HCEC 1CT (cell line): ENCODE data around the gene SP9.

ENCODE experiments used
- DNase-seq: peaks from one replicate; pipeline ENCODE4 v3.0.0-alpha.2; 2017

The SP9 gene

DNA sequence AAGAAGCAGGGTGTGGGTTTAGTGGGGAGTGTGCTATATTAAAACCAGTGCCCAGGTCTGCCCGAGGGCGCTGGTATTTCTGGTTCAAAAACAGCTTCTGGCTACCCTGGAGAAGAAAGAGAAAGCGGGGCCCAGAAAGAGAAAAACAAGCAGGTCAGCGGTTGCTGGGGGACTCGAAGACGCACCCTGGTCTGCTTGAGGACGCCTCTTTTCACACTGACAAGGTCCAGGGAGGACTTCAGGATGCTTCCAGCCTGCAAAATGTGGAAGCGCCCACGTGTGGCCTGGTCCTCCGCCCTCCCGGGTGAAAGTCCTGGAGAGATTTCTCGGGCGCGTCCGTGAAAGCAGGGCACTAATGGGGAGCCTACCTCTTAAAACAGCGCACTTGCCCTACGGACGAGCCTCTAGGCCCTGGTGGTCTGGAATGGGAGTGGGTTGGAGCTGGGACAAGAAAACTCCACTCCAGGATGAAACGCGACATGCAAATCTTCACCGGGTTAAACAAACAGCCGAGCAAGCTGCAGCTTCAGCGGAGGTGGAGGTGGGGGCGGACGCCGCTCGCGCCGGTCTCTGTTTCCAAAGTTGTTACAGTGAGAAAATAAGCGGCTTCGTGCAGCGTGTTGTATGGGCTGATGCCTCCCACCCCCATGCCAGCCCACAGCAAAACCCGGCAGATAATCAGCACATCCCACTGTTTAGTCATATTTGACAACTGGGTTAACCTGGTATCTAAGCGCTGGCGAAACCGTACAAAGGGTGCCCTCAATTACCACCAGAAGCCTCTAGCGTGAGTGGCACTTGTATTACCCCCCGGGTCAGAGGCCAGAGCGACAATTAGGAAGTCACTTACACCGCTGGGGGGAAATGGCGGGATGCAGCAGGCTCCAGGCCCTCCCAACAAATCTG is 1.1 kb upstream of the SP9 start:
- DNase-seq: no peak

DNA sequence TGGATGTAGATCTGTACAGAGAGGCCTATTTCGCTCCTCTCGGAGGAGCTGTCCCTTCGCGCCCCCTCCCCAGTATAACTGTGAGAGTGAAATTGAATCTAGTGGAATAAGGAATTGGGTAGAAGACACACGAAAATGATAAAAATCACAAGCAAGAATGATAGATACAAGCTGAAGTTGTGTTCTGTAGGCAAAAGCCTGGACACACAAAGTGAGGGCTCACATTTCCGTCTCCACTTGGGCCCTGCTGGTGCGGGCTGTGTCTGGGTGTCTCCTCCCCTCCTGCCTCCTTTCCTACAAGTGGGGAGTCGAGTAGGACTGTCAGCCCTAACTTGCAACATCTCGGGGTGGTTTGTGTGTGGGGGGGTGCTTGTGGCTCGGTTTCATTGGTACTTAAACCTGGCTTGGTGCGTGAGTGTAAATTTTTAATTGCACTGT is 457 bp upstream of the SP9 start:
- DNase-seq: no peak

DNA sequence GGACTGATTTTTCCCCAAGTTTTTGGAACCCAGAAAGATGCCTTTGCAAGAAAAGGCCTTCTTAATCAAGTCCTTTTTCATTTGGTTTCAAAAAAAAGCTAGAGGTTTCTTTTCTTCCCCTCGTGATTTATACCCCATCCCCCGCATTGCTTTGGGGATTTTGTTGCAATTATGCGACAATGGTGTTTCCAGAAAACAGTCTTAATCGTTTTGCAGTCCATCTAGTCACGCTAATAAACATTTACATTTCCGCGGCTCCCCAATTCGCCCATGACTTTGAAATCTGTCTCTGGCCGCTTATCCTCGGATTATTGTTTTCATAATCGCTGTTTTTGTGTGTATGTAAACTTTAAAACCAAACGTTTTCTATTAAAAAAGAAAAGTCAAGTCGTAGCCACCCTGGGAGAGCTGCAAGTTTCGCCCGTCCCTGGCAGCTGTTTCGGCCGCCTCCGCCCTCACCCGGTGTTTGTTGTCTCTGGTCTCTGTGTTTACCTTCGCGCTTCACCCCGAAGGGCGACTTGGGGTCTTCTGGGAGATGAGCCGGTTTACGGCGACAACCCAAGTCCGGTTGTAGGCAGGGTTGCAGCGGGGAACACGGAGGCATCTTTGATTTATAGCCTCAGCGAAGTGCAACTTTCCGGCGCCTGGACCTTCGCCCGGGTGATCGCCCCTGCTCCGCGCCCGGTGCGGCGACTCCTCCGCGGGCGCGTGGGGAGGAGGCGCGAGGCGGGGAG is 667 bp downstream of the SP9 start:
- DNase-seq: no peak

DNA sequence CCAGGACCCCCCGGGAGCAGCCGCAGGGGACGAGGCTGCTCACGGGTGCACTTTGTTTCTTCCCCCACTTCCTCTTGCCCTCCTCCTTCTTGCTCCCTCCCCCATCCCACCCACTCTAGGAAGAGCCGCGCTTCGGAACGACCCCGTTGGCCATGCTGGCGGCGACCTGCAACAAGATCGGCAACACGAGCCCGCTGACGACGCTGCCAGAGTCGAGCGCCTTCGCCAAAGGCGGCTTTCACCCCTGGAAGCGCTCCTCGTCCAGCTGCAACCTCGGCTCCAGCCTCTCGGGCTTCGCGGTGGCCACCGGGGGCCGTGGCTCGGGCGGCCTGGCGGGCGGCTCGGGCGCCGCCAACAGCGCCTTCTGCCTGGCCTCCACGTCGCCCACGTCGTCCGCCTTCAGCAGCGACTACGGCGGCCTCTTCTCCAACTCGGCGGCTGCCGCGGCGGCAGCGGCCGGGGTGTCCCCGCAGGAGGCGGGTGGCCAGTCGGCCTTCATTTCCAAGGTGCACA is 1.3 kb downstream of the SP9 start:
- no peak for DNase-seq

DNA sequence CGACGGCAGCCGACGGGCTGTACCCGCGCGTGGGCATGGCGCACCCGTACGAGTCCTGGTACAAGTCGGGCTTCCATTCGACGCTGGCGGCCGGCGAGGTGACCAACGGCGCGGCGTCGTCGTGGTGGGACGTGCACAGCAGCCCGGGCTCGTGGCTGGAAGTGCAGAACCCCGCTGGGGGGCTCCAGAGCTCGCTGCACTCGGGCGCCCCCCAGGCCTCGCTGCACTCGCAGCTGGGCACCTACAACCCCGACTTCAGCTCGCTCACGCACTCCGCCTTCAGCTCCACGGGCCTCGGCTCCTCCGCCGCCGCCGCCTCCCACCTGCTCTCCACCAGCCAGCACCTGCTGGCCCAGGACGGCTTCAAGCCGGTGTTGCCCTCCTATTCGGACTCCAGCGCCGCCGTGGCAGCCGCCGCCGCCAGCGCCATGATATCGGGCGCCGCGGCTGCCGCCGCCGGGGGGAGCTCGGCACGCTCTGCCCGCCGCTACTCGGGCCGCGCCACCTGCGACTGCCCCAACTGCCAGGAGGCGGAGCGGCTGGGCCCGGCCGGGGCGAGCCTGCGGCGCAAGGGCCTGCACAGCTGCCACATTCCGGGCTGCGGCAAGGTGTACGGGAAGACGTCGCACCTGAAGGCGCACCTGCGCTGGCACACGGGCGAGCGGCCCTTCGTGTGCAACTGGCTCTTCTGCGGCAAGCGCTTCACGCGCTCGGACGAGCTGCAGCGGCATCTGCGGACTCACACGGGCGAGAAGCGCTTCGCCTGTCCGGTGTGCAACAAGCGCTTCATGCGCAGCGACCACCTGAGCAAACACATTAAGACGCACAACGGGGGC is 2.0 kb downstream of the SP9 start:
- DNase-seq: no peak

DNA sequence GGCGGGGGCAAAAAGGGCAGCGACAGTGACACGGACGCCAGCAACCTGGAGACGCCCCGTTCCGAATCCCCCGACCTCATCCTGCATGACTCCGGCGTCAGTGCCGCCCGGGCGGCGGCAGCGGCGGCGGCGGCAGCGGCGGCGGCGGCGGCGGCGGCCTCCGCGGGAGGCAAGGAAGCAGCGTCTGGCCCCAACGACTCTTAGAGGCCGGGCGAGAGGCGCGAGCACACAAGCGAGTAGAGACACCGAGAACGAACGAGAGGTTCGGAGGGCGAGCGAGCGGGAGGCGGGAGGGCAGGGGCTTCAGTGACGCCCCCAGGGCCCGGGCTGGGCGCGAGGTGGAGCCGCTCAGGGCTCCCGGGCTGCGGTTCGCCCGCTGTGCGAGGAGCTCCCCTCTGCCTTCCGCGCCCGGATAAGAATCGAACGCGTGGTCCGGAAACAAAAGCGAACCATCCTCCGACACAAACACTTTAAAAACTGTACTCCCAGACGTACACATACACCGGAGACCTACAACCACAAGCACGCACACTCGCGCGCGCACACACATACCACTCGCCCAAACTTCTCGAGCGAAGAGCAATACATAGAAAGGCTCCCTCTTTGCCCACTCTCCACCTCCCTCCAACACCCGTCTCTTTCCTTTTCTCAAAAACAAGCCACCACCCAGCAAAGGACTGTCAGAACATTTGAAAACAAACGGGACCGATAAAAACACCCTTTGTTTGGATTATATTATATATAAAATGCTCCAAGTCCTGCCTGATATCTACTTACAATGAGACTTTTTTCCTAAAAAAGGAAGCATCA is 2.8 kb downstream of the SP9 start:
- DNase-seq: no peak

DNA sequence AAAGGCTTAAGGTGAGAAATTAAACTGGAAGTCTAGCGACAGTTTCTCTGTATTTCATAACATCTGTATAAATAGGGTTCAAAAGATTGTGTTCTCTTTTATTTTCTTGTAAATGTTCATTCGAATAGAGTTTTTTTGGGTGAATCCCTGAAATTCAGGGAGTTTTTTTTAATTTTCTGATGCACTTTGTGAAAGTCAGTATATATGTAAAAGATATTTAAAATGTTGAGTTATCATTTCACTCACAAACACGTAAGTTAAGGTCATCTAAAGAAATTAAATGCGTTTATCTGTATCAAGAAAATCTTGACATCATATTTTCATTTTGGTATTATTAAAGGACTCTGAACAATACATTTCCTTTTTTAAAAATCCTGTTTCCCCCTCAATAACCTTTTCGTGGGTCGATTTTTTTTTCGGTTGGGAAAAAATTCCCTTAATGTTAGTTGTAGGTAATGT is 3.4 kb downstream of the SP9 start:
- no peak for DNase-seq

DNA sequence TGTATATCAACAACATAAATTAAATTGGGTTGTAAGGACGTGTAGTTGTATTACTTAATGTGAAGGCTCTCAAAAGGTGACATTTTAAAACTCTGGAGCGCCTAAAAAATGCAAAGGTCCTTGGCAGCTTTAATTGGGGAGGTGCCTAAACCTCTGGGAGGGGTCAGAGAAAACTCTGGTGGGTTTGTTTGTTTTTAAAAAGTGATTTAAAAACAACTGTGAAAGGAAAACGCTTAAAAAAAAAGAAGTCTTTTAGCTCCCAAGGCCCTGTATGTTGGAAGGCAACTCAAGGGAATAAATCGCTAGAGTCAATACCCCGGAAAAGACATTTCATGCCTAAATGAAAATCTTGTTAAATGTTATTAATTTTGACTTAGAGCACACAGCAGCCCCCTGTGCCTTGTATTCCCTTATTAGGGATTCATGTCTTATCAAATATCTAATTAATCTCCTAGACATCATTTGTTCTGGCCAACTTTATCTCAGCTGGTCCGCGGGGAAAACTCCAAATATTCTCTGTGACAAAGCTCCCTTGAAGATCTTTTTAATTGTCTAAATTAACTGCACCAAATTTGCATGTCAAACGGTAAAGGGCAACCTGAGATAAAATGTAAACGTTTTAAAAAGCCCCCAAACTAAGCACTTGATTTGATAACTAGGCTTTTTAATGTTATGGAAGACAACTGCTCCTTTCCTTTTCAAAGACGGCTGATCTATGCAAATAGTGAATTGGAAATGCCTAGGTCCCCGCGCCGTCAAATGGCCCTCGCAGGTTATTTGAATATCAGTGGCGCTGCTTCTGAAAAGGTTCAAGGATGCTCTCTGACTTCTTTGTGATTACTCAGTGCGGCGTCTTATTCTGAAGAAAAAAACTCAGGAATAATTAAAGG is 4.2 kb downstream of the SP9 start:
- DNase-seq: no peak

DNA sequence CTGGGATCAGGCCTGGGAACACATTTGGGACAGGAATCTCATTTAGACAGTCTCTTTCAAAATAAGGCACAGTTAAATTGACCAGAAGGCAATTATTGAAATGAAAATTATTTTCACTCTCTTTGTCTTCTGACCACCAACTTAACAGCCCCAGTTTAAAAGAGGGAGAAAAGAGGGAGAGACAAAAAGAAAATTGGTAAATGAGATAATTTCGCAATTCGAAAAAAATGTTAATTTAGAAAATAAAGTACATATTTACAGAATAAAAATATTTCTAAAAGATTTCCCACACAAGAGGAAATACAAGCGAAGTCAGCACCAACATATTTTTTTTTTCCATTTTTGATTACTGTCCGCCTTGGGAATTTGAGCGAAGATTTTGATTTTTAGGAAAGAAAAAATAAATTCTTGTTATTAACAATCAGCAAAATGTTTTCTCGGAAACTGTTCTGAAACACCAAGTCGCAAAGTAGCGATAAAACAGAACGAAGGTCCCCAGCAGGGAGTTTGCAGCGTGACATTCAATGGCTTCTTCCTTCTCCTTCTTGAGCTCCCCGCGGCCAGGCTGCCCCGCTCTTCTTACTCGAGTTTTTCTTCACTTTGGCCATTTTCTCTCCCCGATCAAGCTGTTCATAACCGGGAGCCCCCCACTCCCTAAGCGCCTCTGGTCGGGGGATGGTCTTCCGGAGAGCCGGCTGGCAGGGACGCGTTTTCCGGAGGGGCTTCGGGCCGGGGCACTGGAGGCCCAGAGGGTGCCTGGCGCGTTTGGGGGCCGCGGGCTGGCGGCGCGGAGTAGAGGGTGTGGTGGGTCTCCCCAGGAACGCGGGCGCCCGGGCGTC is 5.0 kb downstream of the SP9 start:
- no peak for DNase-seq

DNA sequence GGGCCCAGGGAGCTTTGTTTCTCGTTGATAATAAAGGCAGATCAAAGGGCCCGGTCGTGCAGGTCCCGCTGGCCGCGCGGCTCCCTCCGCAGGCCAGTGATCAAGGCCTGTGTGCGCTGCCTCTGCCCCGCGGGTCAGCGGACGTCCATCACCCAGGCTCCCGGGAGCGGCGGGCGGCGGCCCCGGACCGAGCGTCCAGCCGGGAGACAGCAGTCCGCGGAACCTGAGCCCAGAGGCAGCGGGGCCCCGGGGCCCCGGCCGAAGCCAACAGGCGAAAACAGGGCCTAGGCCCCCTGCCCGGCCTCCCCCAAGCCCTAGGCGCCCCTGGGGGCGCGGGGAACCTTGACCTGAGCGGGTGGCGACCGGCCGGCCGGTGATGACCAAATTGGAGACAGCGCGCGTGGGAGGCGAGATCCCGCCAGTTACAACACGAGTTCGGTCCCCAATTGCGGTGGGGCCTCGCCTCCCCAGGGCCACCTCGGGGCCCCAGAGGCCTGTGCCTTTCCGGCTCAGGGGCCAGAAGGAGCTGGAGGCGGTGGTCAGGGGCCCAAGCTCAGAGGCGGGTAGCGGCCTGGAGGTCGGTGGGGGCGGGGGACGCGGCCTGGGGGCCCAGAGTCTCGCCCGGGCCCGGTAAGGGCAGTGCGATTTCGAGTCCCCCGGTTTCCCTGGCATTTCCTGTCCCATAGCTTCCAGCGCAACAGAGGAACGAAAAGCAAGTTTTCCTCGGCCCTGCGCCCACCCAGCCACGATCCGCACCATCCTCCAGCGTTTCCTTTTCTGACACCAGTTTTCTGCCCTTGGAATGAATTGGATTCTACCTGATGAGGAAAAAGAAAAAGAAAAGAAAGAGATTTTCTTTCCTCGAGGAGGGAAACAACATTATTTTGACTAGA is 5.9 kb downstream of the SP9 start:
- no peak for DNase-seq

DNA sequence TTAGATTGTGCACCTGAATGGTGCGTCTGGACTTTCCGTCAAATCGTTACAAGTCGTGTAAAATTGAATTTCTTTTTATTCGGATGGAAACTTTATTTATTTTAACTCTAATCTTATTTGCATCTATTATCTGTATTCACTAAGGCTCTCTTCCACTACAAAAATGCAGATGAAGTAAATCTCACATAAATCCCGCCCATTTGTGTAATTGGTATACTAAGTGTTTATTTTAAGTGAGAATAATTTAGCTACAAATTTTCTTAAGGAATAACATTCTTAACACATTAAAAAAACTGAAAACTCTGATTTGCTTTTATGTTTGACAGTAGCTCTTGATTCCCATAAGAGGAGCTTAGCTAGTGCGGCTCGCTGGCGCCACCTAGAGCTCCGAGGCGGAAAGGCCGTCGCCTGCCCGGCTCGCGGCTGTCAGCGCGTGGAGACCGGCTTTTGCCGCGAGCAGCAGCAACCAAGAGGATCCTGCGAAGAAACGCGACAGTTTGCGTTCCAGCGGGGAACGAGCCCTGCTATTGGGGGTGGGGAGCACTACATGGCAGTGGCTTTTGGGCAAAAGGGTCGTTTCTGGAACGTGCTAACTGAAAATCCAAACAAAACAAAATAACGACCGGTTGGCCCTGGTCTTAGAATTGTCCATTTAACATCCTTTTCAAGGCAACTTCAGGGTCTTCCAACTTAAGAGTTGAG is 6.7 kb downstream of the SP9 start:
- DNase-seq: peak; percentile 71

DNA sequence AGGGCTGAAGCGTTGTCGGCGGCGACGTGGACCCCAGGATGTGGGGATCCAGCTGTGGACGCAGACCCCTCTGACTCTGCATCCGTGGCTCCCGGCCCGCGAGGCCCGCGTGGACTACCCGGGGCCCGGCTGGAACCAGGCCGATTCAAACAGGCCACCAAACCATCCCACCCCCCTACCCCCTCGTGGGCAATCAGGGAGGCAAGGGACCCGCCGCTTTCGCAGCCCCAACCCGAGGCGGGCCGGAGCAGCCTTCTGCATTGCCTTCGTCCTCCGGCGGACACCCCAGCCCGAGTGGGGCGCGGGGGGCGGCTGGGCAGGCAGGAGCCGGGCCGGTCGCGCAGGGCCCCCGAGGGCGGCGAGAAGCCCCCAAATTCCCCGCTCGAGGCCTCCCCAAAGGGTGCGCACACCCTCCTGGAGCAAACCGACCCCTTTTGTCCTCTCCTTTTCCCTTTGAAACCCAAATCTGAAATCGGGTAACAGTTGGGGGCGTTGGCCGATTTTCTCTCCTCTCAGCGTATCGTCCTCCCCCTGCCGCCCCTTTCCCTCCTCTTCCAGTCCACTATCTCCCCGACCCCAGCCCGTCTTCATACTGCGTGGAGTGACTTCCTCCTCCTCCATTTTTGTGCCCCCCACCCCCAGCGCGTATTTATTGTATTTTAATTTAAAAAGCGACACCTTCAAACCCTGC is 7.4 kb downstream of the SP9 start:
- no peak for DNase-seq

DNA sequence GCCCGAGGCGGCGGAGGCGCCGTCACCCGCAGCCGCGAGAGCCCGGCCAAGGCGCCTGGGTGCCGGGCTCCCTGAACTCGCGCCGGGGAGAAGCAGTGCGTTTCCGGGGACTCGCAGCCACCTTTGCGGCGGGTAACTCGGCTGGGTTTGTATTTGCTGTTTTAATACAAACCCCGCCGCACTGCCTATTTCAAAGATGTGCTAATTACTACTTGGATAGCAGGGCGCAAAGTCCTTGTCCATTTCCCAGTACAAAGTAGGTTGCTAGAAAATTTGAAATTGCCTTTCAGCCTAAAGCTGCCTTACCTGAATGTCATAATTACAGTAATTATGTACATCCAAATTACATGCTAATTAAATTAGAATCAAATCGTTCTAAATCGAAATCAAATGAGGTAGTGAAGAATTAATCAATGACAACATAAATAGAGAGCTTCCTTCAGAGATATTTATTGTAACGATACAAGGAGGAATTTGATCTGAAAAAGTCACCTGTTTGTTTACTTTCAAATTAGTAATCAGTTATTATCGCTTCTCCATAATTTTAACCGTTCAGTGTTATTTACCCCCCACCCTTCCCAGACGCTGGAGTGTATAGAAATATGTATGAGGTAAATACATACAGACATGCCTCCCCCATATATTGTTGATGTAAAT is 8.1 kb downstream of the SP9 start:
- DNase-seq: no peak

DNA sequence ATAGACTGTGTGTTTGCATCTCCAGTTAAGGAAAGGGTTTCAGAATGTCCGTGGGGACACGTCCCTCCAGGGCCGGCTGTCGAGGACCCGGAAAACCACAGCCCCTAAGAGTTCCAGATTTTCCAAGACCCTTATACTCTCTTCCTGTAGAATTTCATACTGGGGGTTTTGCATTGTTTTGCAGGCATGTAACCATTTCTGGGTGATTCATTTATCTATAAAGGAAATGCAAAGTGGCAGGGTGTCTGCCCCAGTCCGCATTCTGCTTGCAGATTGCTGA is 8.5 kb downstream of the SP9 start:
- no peak for DNase-seq

DNA sequence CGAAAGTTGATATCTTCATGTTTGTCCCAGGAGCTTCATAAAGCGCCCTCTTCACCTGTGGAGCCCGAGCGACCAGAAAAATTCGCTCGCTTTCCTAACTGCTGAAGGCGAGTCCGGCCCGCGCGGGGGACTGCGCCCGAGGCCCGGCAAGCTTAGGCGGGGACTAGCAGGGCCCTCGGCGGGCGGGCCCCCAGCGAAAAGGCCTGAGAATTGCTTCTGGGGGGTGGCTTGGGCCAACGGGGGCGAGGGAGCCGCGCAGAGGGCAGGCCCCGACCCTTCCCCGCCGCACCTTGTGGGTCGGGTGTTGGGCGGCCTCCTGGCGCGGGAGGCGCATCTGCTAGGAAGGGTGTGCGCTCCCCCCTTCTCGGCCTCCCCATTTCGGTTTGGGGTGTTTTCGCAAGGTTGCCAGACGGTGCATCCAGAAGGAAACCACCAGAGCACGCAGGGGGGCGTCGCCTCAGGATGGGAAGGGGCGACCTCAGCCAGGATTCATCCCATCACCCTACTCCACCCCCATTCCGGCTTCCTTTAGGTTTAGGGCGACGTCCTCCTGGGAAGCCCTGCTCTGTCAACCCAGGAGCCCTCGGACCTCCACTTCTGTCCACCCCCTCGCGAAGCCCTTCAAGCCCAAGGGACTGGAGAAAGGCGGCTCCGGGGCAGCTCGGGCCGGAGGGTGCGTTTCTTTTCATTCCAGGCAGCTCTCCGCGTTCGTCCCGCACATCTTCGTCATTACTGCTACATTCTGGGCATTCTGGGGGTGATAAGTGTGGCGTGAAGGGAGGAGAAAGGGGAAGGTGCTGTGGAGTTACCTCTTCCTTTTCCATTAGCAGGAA is 9.1 kb downstream of the SP9 start:
- DNase-seq: no peak

DNA sequence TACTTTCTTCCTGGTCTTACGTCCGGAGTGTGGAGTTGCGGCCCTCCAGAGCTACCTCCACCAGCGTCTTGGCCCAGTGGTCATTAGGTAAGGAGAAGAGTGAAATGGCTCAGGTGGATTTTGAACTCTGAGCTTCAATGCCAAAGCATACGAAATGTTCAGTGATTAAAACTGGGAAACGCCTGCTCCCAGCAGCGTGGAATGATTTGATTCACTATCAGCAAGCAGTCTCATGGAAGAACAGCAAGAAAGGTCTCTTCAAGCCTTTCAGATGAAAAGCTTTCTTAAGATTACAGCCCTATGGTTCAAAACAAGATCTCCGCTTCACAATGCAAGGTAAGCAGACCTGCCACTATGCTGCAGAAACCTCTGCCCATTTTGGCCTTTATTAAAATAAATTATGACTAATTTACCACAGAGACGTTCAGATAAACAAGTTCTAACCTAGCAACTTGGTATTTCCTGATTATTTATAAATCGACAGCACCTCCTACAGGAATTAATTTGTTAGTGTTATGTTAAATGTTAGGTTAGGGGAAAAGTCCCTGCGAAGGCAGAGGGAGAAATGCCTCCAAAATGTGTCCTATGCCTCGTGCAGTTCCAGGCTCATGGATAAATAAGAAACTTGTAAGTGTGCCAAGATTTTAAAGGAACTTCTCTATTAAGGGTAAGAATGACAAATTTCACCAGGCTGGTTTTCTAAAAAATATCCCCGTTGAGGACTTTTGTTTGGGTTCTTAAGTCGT is 10.1 kb downstream of the SP9 start:
- peak; percentile 73 for DNase-seq
